NCI-H2171 treated with DMSO at 0.1 percent for 48 hours (cell line): ENCODE data around the gene UAP1L1.

Experiments used
- DNase-seq: peaks from one replicate; lab custom pipeline; 2025; lab: John Stamatoyannopoulos, UW

UAP1L1 gene

DNA sequence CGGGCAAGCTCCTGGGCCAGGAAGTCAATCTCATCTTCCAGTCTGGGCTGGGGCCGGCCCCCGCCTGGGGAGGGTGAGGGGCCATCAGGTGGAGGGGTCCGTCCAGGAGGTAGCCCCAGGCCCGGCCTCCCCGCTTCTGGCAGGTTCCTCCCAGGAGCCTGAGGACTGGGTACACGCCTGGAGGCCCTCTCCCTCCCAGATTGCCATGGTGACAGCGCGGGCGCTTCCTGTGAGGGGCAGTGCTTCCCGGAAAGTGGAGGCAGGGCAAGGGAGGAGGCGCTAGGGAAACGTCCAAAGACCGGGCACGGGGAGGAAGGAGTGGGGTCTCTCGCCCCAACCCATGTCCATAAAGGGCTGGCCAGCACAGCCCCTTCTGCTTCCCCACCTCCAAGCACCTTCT, 36.2 kb upstream of the UAP1L1 start:
- DNase-seq, result no peak

DNA sequence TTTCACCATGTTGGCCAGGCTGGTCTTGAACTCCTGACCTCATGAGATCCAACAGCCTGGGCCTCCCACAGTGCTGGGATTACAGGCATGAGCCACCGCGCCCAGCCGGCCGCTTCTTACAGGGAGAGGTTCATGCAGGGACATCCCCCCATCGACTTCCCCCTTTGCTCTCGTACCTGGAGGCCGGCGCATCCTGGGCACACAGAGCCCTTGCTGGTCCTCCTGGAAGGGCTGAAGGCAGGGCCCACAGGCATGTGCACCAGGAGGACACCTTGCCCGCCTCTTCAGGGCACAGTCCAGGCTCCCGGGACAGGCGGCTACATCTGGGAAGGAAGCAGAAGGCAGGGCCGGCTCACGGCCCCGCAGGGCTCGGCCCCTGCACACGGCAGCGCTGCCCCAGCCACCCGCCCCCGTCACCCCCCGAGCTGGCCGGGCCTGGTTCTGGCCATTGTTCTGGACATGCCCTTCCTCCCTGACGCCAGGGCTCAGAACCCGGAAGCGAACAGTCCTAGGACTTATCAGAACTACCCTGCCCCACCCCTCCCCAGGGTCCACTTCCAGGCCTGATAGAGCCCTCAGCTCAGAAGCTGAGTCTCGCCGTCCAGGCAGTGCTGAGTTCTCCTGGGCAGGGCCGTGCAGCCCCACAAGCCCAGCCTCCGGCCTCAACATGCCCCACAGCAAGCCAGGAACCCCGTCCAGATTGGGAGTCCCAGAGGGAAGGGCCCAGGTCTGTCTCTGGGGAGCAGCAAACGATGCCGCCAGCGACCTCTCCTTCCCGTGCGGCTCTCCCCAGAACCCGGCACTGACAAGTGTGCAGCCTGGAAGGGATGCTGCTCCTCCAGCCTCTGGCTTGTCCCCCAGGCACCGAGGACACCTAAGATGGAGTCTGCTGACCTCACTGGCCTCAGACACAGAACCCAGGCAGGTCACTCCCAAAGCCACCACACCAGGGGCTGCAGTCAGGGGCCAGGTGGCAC, 34.3 kb upstream of the UAP1L1 start:
- no peak for DNase-seq

DNA sequence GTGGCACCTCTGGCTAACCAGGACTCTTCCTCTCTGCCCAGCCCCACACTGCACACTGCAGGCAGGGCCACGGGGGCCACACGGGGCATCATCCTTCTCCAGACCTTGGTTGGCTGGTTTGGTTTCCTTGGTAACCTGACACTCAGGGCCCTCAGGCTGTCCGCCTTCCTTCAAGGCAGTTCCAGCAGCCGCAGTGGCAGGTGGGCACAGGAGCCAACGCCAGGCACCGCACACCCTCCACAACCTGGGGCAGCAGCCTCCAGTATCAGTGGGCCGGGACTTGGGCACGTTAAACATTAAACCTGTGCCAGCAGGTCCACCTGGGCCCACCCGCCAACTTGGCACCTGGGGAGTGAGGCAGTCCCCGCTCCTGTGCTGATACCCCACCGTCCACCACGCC, 33.3 kb upstream of the UAP1L1 start:
- DNase-seq, result peak; percentile 23

DNA sequence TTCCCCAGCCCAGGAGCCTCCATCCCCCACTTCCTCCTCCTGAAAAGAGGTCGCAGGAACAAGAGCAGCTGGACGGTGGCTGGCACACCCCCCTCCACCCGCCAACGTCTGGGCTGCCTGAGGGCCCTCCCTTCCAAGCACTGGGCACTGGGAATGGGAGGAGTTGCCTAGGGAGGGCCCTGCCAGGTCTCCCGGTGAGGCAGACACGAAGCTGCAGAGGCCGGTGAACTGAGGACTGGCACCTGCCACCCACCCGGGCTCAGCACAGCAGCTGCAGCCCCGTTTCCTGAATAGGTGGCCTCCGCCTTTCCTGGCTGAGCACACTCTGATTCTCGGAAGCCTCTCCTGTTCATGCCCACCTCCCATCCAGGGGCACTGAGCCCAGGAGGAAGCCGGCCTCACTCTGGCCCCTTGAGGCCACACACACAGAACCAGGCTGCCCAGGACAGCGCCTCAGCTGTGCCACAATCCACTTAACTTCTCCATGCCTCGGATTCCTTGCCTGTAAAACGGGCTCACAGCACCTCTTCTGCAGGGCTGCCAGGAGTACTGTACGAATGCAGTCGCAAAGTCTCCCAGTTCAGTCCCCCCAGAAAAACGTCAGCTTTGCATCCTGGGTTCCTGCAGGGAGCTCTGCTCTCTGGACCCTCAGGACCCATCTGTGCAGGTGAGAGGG, 32.7 kb upstream of the UAP1L1 start:
- peak; percentile 42 for DNase-seq

DNA sequence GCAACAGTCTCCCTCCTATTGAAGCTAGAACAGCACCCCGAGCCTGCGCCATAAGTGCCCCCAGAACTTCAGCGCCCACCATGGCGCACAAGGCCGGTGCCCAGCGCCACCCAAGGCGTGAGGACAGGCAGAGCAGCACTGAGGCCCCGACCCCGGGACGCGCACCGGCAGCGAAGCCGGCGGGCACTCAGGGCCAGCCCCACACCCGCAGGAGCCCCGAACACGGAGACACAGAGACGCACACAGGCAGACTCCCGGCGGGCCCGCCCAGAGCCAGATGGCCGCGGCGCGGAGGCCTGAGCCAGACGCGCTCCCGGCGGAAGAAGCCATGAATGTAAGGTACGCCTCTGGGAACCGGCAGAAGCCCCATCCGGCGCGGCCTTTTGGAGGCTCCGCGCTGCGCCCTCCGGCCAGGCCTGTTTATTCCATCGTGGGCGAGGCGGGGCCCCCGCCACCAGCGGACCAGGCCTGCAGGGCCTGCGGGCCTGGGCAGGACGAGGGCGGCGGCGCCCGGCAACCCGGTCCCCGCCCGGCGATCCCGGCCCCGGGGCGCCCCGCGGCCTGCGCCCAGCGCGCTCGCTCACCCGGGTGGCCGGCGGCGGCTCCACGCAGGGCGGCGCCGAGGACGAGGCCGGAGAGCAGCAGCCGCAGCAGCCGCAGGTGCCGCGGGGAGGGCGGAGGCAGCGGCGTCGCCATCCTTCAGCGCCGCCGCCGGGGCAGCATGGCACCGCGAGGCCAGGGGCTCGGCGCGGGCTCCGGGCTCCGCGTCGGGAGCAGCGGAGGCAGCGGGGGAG, 31.8 kb upstream of the UAP1L1 start:
- peak; percentile 82 for DNase-seq

DNA sequence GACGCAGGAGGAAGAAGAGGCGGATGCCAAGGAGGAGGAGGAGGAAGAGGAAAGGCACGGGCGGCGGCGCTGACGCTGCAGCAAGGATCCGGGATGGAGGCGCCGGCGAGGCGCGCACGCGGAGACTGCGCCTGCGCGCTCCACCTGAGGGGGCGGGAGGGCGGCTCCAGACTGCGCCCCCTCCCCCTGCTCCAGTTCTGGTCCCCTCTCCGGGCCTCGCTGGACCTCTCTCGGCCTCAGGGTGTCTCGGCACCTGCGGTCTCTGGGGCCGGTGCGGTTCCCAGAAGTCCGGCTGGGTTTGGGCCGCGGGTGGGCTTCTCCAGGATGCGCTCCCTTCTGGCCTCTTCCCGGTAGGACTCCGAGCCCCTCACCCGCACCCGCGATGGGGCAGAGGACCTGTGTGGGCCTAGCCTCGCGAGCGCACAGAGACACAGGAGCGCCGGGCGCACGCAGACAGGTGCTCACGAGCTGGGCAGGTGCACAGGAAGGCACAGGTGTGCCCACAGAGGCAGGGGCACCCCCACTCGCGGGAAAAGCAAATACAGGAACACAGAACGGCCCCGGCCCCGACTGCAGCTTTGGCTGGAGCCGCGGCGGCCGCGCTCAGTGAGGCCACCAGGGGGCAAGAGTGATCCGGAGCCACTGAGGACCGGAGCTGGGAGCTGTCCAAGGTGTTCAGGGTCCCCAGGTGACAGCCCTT, 31.1 kb upstream of the UAP1L1 start, which contains the start of gene NPDC1:
TSS of gene NPDC1 (minus strand) at position 90 of the 700 bp plus-strand sequence. CDS start 188 bp downstream, outside the sequence.
- peak; percentile 86 for DNase-seq

DNA sequence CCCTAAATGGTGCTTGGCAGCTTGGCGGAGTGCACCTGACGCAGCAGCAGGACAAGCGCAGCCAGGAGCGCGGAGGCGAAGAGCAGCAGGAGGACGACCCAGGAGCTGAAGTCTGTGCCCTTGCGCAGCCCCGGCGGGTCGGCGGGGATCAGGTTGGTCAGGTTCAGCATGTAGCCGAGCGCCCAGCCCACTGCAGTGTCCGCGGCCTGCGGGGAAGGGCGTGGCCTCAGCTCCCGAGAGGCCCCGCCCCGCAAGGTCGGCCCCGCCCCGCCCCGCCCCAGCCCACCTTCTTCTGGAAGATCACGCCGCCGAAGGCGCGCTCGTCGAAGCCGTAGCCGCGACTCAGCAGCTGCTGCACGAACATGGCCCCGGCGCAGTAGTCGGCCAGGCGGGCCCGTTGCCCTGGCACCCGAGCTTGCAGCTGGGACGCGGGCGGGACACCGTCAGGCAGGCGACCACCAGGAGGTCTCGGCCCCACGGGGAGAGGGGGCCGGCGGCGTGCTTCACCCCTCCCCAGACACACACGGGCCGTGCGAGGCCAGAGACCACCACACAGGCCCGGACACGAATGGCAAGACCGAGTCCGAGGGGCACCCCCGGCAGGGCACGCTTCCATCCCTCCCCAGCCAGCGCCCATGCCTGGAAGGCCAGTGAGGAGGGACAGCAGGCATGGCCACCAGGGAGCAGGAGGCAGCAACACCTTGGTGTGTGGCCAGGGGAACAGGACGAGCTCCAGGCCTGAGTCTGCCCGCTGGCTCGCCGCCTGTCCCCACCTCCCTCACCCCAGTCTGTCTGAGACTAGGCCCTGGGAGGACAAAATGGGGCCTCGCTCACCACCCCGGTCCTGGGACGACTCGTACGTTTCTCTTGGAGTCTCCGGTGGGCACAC, 28.4 kb upstream of the UAP1L1 start:
- DNase-seq, result no peak

DNA sequence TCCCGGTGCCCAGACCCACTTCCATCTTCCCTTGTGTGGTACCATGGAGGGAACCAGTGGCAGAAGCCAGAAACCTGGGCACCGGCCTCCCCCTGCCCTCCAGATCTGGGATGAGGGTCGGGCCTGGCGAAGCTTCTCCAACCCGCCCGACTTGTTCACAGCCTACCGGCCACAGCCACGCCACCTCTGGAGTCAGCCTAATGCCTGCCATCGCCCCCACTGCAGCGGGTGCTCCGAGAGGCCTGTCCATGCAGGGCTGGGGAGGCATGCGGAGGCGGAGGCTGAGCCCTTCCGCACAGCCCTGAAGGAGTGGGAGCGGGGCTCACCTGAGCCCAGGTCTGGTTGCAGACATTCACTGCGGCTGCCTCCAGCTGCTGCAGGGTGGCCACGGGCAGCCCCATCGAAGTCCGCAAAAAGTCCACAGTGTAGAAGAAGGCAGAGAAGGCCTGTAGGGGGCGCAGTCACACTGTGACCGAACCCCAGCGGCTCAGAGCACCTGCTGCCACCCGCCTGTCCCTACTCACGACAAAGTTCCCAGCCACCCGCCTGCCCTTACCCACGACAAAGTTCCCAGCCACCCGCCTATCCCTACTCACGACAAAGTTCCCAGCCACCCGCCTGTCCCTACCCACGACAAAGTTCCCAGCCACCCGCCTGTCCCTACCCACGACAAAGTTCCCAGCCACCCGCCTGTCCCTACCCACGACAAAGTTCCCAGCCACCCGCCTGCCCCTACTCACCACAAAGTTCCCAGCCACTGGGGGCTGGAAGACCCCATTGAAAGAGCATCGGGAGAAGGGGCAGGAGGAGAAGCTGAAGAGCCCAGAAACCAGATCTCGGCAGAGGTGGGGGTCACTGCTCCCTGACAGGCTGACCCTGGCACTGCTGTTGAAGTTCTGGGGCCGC, 27.5 kb upstream of the UAP1L1 start:
- DNase-seq, result peak; percentile 57

DNA sequence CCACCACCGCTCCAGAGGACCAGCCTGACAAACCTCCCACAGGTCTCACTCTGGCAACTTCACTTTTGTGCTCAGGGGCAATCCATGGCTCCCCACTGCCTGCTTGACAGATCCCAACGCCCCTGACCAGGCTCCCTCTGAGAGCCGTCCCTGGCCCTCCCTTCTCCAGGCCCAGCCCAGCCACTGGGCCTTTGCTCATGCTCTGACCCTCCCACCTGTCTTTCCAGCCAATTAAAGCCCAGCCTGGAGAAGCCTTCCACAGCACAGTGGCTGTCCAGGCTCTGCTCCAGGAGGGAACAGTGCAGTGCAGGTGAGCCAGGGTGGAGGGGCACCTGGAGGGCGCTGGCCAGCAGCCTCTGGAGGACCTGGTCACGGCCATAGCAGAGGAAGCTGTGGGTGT, 26.7 kb upstream of the UAP1L1 start:
- DNase-seq, result no peak

DNA sequence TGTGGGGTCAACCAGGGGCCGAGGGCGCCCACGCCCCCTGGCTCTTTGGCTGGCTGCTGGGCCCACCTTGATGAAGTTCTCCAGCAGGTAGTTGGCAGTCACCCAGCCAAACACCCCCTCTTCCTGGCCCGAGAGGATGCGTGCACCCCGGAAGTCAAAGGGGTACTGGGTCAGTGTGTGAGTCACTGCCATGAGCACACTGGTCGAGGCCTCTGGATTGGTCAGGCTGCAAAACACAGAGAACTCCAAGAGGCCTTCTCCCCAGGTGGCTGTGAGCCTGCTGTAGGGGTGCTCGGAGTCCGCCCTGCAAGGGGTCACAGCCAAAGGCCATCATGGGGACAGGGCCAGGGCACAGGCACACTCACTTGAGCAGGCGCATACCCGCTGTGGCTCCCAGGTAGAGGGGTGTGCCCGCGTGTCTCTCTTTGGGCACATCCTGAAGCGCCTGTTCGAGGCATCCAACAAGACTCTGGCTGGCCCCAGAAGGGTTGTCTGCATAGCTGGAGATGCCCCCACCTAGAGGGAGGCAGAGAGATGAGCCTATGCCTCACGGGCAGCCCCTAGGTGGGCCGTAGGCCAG, 26.1 kb upstream of the UAP1L1 start:
- no peak for DNase-seq

DNA sequence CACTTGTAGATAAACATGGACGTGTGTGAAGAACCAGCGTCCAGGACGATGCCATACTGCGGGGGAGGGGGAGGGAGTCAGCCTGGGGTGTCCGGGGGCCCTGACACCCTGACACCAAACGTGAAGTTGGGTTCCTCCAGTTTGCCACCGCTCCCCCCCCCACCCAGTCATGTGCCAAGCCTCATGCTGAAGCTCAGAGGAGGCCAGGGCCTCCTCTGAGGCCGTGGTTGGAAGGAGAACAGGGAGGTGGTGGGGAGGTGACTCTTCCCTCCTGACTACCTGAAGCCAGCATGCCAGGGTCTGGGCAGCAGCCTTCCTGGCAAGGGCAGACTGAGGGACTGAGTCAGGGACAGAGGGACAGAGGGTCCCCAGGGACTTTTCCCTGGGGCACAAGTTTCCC, 25.0 kb upstream of the UAP1L1 start:
- DNase-seq, result no peak

DNA sequence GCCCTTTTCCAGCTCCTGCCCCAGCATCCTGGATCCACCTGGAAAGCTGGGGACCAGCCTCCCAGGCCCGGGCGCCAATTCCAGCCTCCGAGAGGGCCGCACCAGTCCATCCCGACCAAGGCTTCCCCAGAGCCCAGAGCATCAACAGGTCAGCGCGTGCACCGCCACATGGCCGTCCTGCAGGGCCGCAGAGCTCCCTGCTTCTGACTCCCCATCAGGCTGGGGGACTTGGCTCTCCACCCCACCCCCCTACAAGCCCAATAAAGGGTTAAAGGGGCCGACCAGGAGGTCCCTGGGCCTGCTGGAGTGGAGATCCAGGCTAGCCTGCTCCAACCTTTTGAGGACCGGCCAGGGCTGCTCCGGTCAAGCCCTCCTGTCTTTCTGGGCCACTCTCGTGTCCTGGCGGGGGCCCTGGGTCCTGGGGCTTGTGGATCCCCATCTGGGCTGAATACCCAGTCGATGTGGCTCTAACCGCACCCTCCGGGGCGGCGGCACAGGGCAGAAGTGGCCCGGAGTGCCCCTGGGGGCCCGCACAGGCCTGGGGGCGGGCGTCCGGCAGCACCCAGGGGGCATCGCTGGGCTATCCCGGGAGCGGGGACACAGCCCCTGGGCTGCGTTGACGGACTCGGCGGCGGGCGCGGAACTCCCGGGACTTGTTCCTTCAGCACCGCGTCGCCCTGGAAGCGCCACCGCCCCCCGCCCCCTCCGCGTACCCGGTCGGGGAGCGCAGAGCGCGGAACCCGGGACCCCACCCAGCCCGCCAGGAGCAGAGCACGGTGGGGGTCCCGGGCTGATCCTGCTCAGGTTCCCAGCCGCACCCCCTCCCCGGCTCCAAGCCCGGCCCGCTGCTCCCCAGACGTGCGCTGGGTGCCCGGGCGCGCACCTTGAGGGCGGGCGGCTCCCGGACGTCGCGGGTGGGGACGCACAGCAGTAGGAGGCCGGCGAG, 24.0 kb upstream of the UAP1L1 start:
- DNase-seq, result no peak

DNA sequence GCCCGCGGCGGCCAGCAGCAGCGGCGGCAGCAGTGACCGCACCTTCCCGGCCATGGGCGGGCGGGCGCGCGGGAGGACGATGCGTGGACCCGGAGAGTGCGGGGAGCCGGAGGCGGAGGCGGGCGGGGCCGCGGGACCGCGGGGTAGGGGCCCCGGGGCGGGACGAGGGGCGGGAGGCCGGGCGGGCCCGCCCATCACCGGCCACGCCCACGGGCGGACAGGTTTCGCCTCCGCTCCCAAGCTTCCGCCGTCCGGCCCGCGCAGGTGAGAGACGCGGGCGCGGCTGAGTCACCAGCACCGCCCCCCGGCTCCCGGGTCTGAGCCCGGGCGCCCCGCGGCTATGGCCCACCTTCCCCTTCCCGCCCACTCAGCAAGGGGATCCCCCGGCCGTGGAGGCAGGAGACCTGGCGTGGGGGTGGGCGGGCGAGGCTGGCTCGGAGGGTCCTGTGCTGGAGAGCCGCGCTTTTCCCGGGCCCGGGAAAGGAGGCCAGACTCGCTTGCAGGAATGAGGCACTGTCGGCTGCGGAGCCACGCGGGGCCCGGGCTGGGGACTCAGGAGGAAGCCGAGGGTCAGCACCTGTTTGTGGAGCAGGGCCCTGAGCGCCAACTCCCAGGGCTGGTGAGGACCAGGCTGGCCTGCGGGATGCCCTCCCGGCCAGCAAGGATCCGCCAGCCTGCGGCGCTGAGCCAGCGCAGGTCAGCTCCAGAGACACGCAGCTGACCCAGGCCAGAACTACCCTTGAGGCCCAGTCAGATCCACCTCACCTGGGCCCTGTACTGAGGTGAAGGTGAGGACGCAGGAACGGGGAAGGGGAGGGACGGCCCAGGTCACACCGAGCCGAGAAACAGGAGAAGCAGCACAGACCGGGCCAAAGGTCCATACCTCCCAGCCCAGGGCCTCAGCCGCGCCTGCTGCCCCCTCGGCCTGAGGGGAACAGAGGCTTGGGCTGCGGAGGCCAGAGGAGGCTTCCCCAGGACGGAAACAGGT, 23.1 kb upstream of the UAP1L1 start, which contains the start of gene ENTPD2:
TSS of gene ENTPD2 (minus strand) at position 118 of the 988 bp plus-strand sequence. CDS start at position 54, 64 bp downstream.
- DNase-seq, result peak; percentile 50

DNA sequence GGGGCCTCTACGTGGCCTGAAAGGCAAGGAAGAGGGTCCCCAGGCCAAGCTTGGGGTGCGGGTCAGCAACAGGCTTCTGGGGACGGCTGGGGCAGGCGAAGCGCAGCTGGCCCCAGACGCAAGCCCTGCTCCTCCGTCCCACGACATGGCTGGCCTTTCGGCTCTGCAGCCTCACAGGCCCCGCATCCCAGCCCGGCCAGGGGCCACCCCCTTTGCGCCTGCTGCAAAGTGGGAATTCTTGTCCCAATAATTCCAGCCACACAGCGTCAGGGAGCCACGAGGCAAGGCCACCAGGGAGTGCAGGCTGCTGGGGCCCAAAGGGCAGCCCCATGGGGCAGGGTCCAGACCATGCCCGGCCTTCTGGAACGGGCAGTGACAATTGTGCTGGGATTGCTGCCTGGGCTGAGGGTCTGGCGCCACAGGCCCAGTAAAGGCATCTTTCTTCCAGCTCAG, 22.4 kb upstream of the UAP1L1 start:
- no peak for DNase-seq

DNA sequence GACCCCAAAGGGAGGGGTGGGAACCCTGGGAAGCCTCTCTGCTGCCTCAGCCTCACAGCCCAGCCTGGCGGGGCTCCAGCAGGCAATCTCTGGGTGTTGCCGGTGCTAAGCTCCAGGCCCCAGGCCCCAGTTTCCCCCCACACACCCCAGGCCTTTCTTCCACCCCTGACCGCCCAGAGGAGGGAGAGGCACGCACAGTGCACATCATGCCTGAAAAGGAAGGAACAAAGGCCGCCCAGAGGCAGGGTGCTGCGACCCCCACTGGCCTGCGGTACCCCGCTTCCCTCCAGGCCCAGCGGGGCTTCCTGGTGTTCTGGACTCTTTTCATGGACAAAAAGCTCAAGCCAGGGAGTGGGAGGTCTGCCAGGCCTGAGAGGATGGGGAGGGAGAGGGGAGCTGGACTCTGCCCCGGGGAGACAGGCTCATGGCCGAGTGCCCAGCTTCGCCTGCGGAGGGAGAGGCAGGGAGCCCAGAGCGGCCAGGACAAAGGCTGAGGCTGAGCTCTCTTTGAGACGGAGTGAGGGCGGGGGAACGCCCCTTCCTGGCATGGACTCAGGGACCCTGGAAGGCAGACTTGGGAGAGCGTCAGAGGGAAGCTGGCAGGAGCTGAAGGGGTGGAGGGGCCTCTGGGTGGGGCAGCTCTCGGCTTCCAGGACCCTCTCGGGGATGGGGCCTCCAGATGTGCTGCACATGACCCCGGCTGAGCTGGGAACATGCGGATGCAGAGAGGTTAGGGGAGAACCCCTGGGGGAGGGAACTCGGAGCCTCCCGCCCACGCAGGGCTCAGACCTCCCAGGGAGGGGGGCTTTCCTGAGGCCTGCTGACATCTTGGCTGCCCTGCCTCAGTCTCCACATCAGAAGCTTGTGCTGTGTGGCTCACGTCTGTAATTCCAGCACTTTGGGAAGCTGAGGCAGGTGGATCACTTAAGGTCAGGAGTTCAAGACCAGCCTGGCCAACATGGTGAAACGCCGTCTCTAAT, 21.6 kb upstream of the UAP1L1 start:
- DNase-seq, result peak; percentile 18
